DMS153 treated with DMSO at 0.1 percent for 48 hours (cell line): ENCODE measurements around the gene PCDHA7.
"Not testable (repeated sequence)": the region's sequence is repeated elsewhere in the genome, so short reads cannot be mapped to it uniquely, and the experiment has no call there.

ENCODE experiments used
- DNase-seq: peaks from one replicate; lab custom pipeline; 2025; ENCODE audit not compliant: unreplicated experiment; lab: John Stamatoyannopoulos, UW

The PCDHA7 gene

GRCh38 chr5:140857177-140857986, 23.3 kb downstream of the PCDHA7 start:
- no peak for DNase-seq

GRCh38 chr5:140857987-140858240, 23.8 kb downstream of the PCDHA7 start:
- DNase-seq, result no peak

- no peak for DNase-seq
Observed at GRCh38 chr5:140862441-140863295, 28.6 kb downstream of the PCDHA7 start.

- no peak for DNase-seq
Observed at GRCh38 chr5:140868721-140869554, 34.9 kb downstream of the PCDHA7 start, which contains the start of gene PCDHA11. PCDHA11 (plus strand) TSS chr5:140868957; CDS start chr5:140869104, 147 bp downstream.

- no peak for DNase-seq
Observed at GRCh38 chr5:140869555-140869886, 35.5 kb downstream of the PCDHA7 start.

DNA sequence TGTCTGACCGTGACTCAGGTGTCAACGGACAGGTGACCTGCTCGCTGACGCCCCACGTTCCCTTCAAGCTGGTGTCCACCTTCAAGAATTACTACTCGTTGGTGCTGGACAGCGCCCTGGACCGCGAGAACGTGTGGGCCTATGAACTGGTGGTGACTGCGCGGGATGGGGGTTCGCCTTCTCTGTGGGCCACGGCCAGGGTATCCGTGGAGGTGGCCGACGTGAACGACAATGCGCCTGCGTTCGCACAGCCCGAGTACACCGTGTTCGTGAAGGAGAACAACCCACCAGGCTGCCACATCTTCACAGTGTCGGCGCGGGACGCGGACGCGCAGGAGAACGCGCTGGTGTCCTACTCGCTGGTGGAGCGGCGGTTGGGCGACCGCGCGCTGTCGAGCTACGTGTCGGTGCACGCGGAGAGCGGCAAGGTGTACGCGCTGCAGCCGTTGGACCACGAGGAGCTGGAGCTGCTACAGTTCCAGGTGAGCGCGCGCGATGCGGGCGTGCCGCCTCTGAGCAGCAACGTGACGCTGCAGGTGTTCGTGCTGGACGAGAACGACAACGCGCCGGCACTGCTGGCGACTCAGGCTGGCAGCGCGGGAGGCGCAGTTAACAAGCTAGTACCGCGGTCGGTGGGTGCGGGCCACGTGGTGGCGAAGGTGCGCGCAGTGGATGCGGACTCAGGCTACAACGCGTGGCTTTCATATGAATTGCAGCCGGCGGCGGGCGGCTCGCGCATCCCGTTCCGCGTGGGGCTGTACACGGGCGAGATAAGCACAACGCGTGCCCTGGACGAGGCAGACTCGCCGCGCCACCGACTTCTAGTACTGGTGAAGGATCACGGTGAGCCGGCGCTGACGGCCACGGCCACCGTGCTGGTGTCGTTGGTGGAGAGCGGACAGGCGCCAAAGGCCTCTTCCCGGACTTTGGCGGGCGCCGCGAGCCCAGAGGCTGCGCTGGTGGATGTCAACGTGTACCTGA, 36.4 kb downstream of the PCDHA7 start:
- DNase-seq, result no peak

GRCh38 chr5:140875085-140876065, 41.3 kb downstream of the PCDHA7 start, which contains the start of gene PCDHA12:
PCDHA12 (plus strand) TSS chr5:140875308; CDS start chr5:140875473, 165 bp downstream.
- peak; percentile 39 for DNase-seq

- not testable (repeated sequence) for DNase-seq
Observed at GRCh38 chr5:140876541-140877261, 42.6 kb downstream of the PCDHA7 start.

DNA sequence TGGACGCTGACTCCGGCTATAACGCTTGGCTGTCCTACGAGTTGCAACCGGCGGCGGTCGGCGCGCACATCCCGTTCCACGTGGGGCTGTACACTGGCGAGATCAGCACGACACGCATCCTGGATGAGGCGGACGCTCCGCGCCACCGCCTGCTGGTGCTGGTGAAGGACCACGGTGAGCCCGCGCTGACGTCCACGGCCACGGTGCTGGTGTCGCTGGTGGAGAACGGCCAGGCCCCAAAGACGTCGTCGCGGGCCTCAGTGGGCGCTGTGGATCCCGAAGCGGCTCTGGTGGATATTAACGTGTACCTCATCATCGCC, 43.2 kb downstream of the PCDHA7 start:
- no peak for DNase-seq

GRCh38 chr5:140881889-140882590, 48.0 kb downstream of the PCDHA7 start, which contains the start of gene PCDHA13:
PCDHA13 (plus strand) TSS chr5:140882124; CDS start chr5:140882269, 145 bp downstream.
- no peak for DNase-seq

- no peak for DNase-seq
Observed at GRCh38 chr5:140882591-140882899, 48.5 kb downstream of the PCDHA7 start.

- no peak for DNase-seq
Observed at GRCh38 chr5:140883373-140883772, 49.3 kb downstream of the PCDHA7 start.

DNA sequence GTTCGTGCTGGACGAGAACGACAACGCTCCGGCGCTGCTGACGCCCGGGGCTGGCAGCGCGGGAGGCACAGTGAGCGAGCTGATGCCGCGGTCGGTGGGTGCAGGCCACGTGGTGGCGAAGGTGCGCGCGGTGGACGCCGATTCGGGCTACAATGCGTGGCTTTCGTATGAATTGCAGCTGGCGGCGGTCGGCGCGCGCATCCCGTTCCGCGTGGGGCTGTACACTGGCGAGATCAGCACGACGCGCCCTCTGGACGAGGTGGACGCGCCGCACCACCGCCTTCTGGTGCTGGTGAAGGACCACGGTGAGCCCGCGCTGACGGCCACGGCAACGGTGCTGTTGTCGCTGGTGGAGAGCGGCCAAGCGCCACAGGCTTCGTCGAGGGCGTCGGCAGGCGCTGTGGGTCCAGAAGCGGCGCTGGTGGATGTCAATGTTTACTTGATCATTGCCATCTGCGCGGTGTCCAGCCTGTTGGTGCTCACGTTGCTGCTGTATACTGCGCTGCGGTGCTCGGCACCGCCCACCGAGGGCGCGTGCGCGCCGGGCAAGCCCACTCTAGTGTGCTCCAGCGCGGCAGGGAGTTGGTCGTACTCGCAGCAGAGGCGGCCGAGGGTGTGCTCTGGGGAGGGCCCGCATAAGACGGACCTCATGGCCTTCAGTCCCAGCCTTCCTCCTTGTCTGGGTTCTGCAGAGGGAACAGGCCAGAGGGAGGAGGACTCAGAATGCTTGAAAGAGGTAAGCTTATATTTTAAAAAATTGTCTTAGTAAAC, 50.0 kb downstream of the PCDHA7 start:
- DNase-seq, result no peak
